H9 (cell line): ENCODE results near the gene METTL26. TPM values are rescaled to one million over a fixed set of nuclear protein-coding genes. Genes with fewer than 3 reads are reported as not detected.

Experiments
- DNase-seq: peaks from one replicate; pipeline ENCODE4 v3.0.0-alpha.2; 2017
- H2AFZ ChIP-seq: one replicate; pipeline ENCODE4 v1.6.1; 2013; ENCODE audit warnings: mild to moderate bottlenecking, low read length, control low read depth, moderate library complexity
- H2AK5ac ChIP-seq: 2 replicates; pipeline ENCODE4 v1.6.1; 2013; ENCODE audit warnings: low read length, control low read depth, mixed read lengths; ENCODE audit not compliant: insufficient read length
- H2BK120ac ChIP-seq: one replicate; pipeline ENCODE4 v1.6.1; 2013; ENCODE audit warnings: low read depth, mild to moderate bottlenecking, low read length, control low read depth, inconsistent platforms; ENCODE audit not compliant: poor library complexity, severe bottlenecking
- H2BK12ac ChIP-seq: 2 replicates; pipeline ENCODE4 v1.6.1; 2013; ENCODE audit warnings: low read length, control low read depth, mixed read lengths, low read depth; ENCODE audit not compliant: insufficient read length
- H2BK15ac ChIP-seq: 2 replicates; pipeline ENCODE4 v1.6.1; 2013; ENCODE audit warnings: low read depth, low read length, control low read depth
- H2BK20ac ChIP-seq: one replicate; pipeline ENCODE4 v1.6.1; 2013; ENCODE audit warnings: low read depth, mild to moderate bottlenecking, low read length, control low read depth, inconsistent platforms; ENCODE audit not compliant: poor library complexity, severe bottlenecking
- H2BK5ac ChIP-seq: 2 replicates; pipeline ENCODE4 v1.6.1; 2013; ENCODE audit warnings: low read length, control low read depth, mixed read lengths; ENCODE audit not compliant: insufficient read length
- H3K14ac ChIP-seq: 2 replicates; pipeline ENCODE4 v1.6.1; 2013; ENCODE audit warnings: low read length, control low read depth; ENCODE audit not compliant: insufficient read depth
- H3K18ac ChIP-seq: 2 replicates; pipeline ENCODE4 v1.6.1; 2013; ENCODE audit warnings: low read depth, mild to moderate bottlenecking, mixed read lengths, low read length, control low read depth; ENCODE audit not compliant: insufficient read length
- H3K23ac ChIP-seq: 2 replicates; pipeline ENCODE4 v1.6.1; 2013; ENCODE audit warnings: low read length, control low read depth, mixed read lengths, low read depth; ENCODE audit not compliant: insufficient read length
- H3K23me2 ChIP-seq: 2 replicates; pipeline ENCODE4 v1.6.1; 2013; ENCODE audit warnings: low read depth, mild to moderate bottlenecking, mixed read lengths, low read length, control low read depth; ENCODE audit not compliant: insufficient read length, poor library complexity, severe bottlenecking
- H3K27ac ChIP-seq: 2 replicates; pipeline ENCODE4 v1.5.1; 2013; ENCODE audit warnings: low read length, control low read depth, mixed read lengths, low read depth; ENCODE audit not compliant: insufficient read length
- H3K27me3 ChIP-seq: 2 replicates; pipeline ENCODE4 v1.6.1; 2013; ENCODE audit warnings: low read length, control low read depth, inconsistent platforms; ENCODE audit not compliant: insufficient read depth
- H3K4ac ChIP-seq: 2 replicates; pipeline ENCODE4 v1.6.1; 2013; ENCODE audit warnings: low read depth, mild to moderate bottlenecking, control low read depth, inconsistent platforms, low read length, moderate library complexity
- H3K4me1 ChIP-seq: 2 replicates; pipeline ENCODE4 v1.6.1; 2013; ENCODE audit warnings: low read length, control low read depth, inconsistent platforms; ENCODE audit not compliant: insufficient read depth
- H3K4me2 ChIP-seq: 2 replicates; pipeline ENCODE4 v1.6.1; 2013; ENCODE audit warnings: low read length, control low read depth, mixed read lengths; ENCODE audit not compliant: insufficient read length, insufficient read depth
- H3K56ac ChIP-seq: 2 replicates; pipeline ENCODE4 v1.6.1; 2013; ENCODE audit warnings: low read depth, mild to moderate bottlenecking, mixed read lengths, low read length, control low read depth; ENCODE audit not compliant: insufficient read length
- H3K79me1 ChIP-seq: 2 replicates; pipeline ENCODE4 v1.6.1; 2013; ENCODE audit warnings: low read depth, mild to moderate bottlenecking, moderate library complexity, low read length, control low read depth, inconsistent platforms; ENCODE audit not compliant: insufficient read depth, poor library complexity, severe bottlenecking
- H3K79me2 ChIP-seq: 2 replicates; pipeline ENCODE4 v1.6.1; 2013; ENCODE audit warnings: low read length, control low read depth, inconsistent platforms; ENCODE audit not compliant: insufficient read depth
- H3K9ac ChIP-seq: 2 replicates; pipeline ENCODE4 v1.6.1; 2013; ENCODE audit warnings: low read length, control low read depth, mixed read lengths; ENCODE audit not compliant: insufficient read length; ENCODE audit errors: extremely low read depth
- H3K9me3 ChIP-seq: one replicate; pipeline ENCODE4 v1.6.1; 2013; ENCODE audit warnings: low read depth, low read length, inconsistent platforms; ENCODE audit not compliant: control insufficient read depth
- H3T11ph ChIP-seq: one replicate; pipeline ENCODE4 v1.6.1; 2013; ENCODE audit warnings: mild to moderate bottlenecking, low read length, control low read depth, inconsistent platforms
- H4K20me1 ChIP-seq: one replicate; pipeline ENCODE4 v1.6.1; 2013; ENCODE audit not compliant: control insufficient read depth, insufficient read length, insufficient read depth
- H4K5ac ChIP-seq: 2 replicates; pipeline ENCODE4 v1.6.1; 2013; ENCODE audit warnings: low read depth, mild to moderate bottlenecking, mixed read lengths, low read length, control low read depth; ENCODE audit not compliant: insufficient read length
- H4K8ac ChIP-seq: replicated peaks from 2 replicates; pipeline ENCODE4 v1.6.1; 2013; ENCODE audit warnings: low read length, control low read depth, mixed read lengths, low read depth; ENCODE audit not compliant: insufficient read length
- H4K91ac ChIP-seq: 2 replicates; pipeline ENCODE4 v1.6.1; 2013; ENCODE audit warnings: low read depth, mild to moderate bottlenecking, moderate library complexity, mixed read lengths, low read length, control low read depth; ENCODE audit not compliant: insufficient read length
- H3K27ac Mint-ChIP-seq, 3 experiments: 2 replicates in 2 of 3; 3 replicates in 1 of 3; pipeline ENCODE4 v1.8.0; 2020 to 2021; ENCODE audit warnings: mixed read lengths in 3 of 3, mild to moderate bottlenecking in 1 of 3, moderate library complexity in 1 of 3
- H3K27me3 Mint-ChIP-seq: 2 replicates; pipeline ENCODE4 v1.8.0; 2021; ENCODE audit warnings: low read depth, mild to moderate bottlenecking, moderate library complexity, mixed read lengths
- H3K36me3 Mint-ChIP-seq, 3 experiments: 2 replicates in 2 of 3; 3 replicates in 1 of 3; pipeline ENCODE4 v1.8.0; 2020 to 2021; ENCODE audit warnings: low read depth in 3 of 3, mixed read lengths in 3 of 3; ENCODE audit not compliant: insufficient read depth in 1 of 3
- H3K4me1 Mint-ChIP-seq, 2 experiments: 2 replicates each; pipeline ENCODE4 v1.8.0; 2020; ENCODE audit warnings: mixed read lengths in 2 of 2
- H3K4me3 Mint-ChIP-seq, 2 experiments: 2 replicates in 1 of 2; 3 replicates in 1 of 2; pipeline ENCODE4 v1.8.0; 2020 to 2021; ENCODE audit warnings: mild to moderate bottlenecking in 2 of 2, mixed read lengths in 2 of 2, moderate library complexity in 1 of 2
- H3K9me3 Mint-ChIP-seq, 2 experiments: 2 replicates in 1 of 2; 3 replicates in 1 of 2; pipeline ENCODE4 v1.8.0; 2020; ENCODE audit warnings: mild to moderate bottlenecking in 2 of 2, mixed read lengths in 2 of 2, moderate library complexity in 1 of 2
- CTCF ChIP-seq: fragments of 200-600 bp; sonication (generic); conservative IDR thresholded peaks from 3 replicates; pipeline ENCODE4 v1.8.0; 2021; ENCODE audit warnings: antibody characterized with exemption, mild to moderate bottlenecking
- WGBS: extraction: QIAGEN DNeasy Blood & Tissue Kit; methylation state at CpG from one replicate; pipeline ENCODE4 v1.1.7; 2013; ENCODE audit warnings: missing lambda C conversion rate, low lambda C conversion rate, mixed read lengths; ENCODE audit not compliant: insufficient read length; ENCODE audit errors: extremely low coverage; 5-methylcytosine and 5-hydroxymethylcytosine counted together
- total RNA-seq: library from RNA; stranded (reverse); gene quantifications from 2 replicates; pipeline ENCODE4 v1.2.1, GENCODE V29; 2021

METTL26 gene
- total RNA-seq, 1 experiment from 2014 or later: 108 TPM

DNA sequence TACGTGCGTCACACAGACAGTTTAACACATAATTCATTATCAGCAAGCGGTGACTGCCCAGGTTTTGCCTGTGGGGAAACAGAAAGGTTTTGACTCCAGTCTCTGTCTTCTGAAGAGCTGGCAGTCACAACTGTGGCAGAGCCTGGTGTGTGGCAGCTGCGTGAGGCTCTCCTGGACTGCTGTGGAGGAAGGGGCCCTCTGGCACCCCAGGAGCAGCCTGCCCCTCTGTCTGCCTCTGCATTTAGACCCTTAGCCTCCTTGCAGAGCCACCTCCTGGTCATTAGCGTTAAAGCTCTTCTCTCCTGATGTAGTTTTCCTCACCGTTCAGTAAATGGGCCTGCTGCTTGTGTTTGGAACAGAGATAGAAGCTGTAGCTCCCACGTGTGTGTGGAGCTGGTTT is 35.3 kb downstream of the METTL26 start:
- no peak overlapping the region for H3K4me3 Mint-ChIP-seq
- WGBS: no CpG with 5 or more reads among the region's 7 CpGs

More for the DNA sequence above, 35.3 kb downstream of the METTL26 start:
- no peaks in the 10 kb centered on the region for H3K4me1 Mint-ChIP-seq
- Histone ChIP-seq H3K9me3 (no peaks in the 10 kb centered on the region), H2BK12ac (no peak overlapping the region), H3K18ac (no peak overlapping the region), H3K14ac (no peak overlapping the region), H4K20me1 (no peaks in the 10 kb centered on the region), H4K5ac (no peak overlapping the region), H4K8ac (no peak overlapping the region), H3K9ac (no peak overlapping the region), H3K4ac (no peak overlapping the region), H3K79me2 (no peaks in the 10 kb centered on the region), H3K4me1 (no peaks in the 10 kb centered on the region), H2BK15ac (no peak overlapping the region), H3K27ac (no peak overlapping the region), H3K23ac (no peak overlapping the region), H3K27me3 (no peaks in the 10 kb centered on the region), H3T11ph (no peak overlapping the region), H2BK20ac (no peak overlapping the region), H2AK5ac (no peak overlapping the region), H3K4me2 (no peak overlapping the region), H2AFZ (no peak overlapping the region), H3K23me2 (no peaks in the 10 kb centered on the region), H2BK5ac (no peak overlapping the region), H3K56ac (no peak overlapping the region), H2BK120ac (no peak overlapping the region), H3K79me1 (no peaks in the 10 kb centered on the region), H4K91ac (no peak overlapping the region)
- peaks cover 13 to 18% of the 10 kb centered on the region in 2 experiments for H3K9me3 Mint-ChIP-seq
- DNase-seq: no peak
- H3K27me3 Mint-ChIP-seq: peaks cover 15% of the 10 kb centered on the region
- no peak overlapping the region for H3K27ac Mint-ChIP-seq
- peaks cover 21 to 38% (median 32%) of the 10 kb centered on the region in 3 experiments for H3K36me3 Mint-ChIP-seq
- TF ChIP-seq CTCF: peak; percentile 63
